HG03457 (cell line): Measurements from ENCODE around the gene MCF2L.
"Not testable (repeated sequence)": the region's sequence is repeated elsewhere in the genome, so short reads cannot be mapped to it uniquely, and the experiment has no call there.

Experiments
- ATAC-seq: cut with Tn5 transposase; IDR thresholded peaks from one replicate; pipeline ENCODE4 v1.9.1; 2021; ENCODE audit warnings: moderate number of reproducible peaks; ENCODE audit not compliant: unreplicated experiment

MCF2L gene

GRCh38 chr13:113026391-113026910 is 57.4 kb downstream of the MCF2L start:
- ATAC-seq = no peak

GRCh38 chr13:113027095-113027494 is 58.1 kb downstream of the MCF2L start:
- no peak for ATAC-seq

GRCh38 chr13:113027566-113027965 is 58.6 kb downstream of the MCF2L start:
- no peak for ATAC-seq

GRCh38 chr13:113028336-113029060 is 59.5 kb downstream of the MCF2L start:
- ATAC-seq = no peak

GRCh38 chr13:113029061-113029445 is 60.0 kb downstream of the MCF2L start:
- no peak for ATAC-seq

GRCh38 chr13:113029487-113030258 is 60.7 kb downstream of the MCF2L start:
- no peak for ATAC-seq

GRCh38 chr13:113030259-113030640 is 61.2 kb downstream of the MCF2L start:
- ATAC-seq = not testable (repeated sequence)

GRCh38 chr13:113031465-113031864 is 62.5 kb downstream of the MCF2L start:
- no peak for ATAC-seq

- no peak for ATAC-seq
Measured at GRCh38 chr13:113032291-113032690, 63.3 kb downstream of the MCF2L start.

GRCh38 chr13:113033054-113033850 is 64.2 kb downstream of the MCF2L start:
- ATAC-seq = no peak

- ATAC-seq = no peak
Measured at GRCh38 chr13:113034451-113035212, 65.6 kb downstream of the MCF2L start.

GRCh38 chr13:113035213-113035800 is 66.3 kb downstream of the MCF2L start:
- no peak for ATAC-seq

GRCh38 chr13:113036401-113036800 is 67.4 kb downstream of the MCF2L start:
- no peak for ATAC-seq

GRCh38 chr13:113040031-113040430 is 71.0 kb downstream of the MCF2L start:
- ATAC-seq = no peak

- ATAC-seq = no peak
Measured at GRCh38 chr13:113040597-113041292, 71.7 kb downstream of the MCF2L start.

GRCh38 chr13:113041293-113041690 is 72.3 kb downstream of the MCF2L start:
- ATAC-seq = no peak

- no peak for ATAC-seq
Measured at GRCh38 chr13:113041896-113042295, 72.9 kb downstream of the MCF2L start.

GRCh38 chr13:113042456-113042855 is 73.4 kb downstream of the MCF2L start:
- ATAC-seq = no peak

GRCh38 chr13:113043001-113043630 is 74.1 kb downstream of the MCF2L start:
- no peak for ATAC-seq
